Prostate gland (tissue), 2 donors: ENCODE measurements around the gene KANSL3.

Experiments
- CTCF ChIP-seq, 4 experiments: fragments of 200-600 bp in 2 of 4; fragments of 450-650 bp in 2 of 4; sonication (generic) in 2 of 4; IDR thresholded peaks; 1 replicate in 3 of 4; 2 replicates in 1 of 4; pipeline ENCODE4 v1.5.1; 2016 to 2019; ENCODE audit warnings: antibody characterized with exemption in 4 of 4, mild to moderate bottlenecking in 2 of 4, moderate library complexity in 2 of 4
- POLR2A ChIP-seq: fragments of 450-650 bp; IDR thresholded peaks from one replicate; pipeline ENCODE4 v1.6.1; 2016; ENCODE audit warnings: antibody characterized with exemption, mild to moderate bottlenecking
- POLR2AphosphoS5 ChIP-seq: sonication (generic); formaldehyde crosslinking; IDR thresholded peaks from one replicate; pipeline ENCODE4 v1.6.1; 2017; ENCODE audit warnings: antibody characterized with exemption

- TF ChIP-seq CTCF (IDR thresholded peaks at IDR 0.05) = no peak
- TF ChIP-seq POLR2AphosphoS5 = no peak
- no peak for TF ChIP-seq POLR2A
Observed at GRCh38 chr2:96594282-96594681, 43.8 kb downstream of the KANSL3 start.
